Measurements from ENCODE around the gene ANKRD6. TPM values are rescaled to one million over a fixed set of nuclear protein-coding genes. Genes with fewer than 3 reads are reported as not detected.

Gene ANKRD6
- total RNA-seq, 1 experiment from 2014 or later = 2.4 TPM

- no peaks in the 10 kb centered on the region for H3K9me3 ChIP-seq (ENCODE audit: control insufficient read depth, insufficient read depth, low read depth, low read length)
- CTCF ChIA-PET = no interaction called here
- no peak for DNase-seq (ENCODE audit: low read depth, low spot score)
- H3K27ac ChIP-seq (ENCODE audit: low read length) = no peak overlapping the region
- peaks cover 2% of the 10 kb centered on the region; the same call in 1 of the 2 replicates for H3K27me3 ChIP-seq (ENCODE audit: control insufficient read depth, insufficient read depth, low read length)
- TF ChIP-seq TCF7L2 (IDR thresholded peaks at IDR 0.05; ENCODE audit: low read depth, low read length) (no peak), POLR2AphosphoS5 (IDR thresholded peaks at IDR 0.05; ENCODE audit: low read depth, low read length) (no peak), SIN3A (IDR thresholded peaks at IDR 0.05; ENCODE audit: borderline replicate concordance, insufficient read depth, low read depth, low read length) (no peak), CTCF (IDR thresholded peaks at IDR 0.05) (no peak), REST (IDR thresholded peaks at IDR 0.05; ENCODE audit: insufficient read depth in 1 of 2, low read depth in 2 of 2, low read length in 1 of 2) (no peak)
- H3K4me3 ChIP-seq (ENCODE audit: low read depth in 2 of 2, low read length in 2 of 2) = no peak overlapping the region
- POLR2A ChIA-PET = no interaction called here
- in situ Hi-C loops (cut with HindIII; ENCODE audit: low pct_unique_long_range_greater_than_20kb, low sequenced_read_pairs) (no loop called here), intact Hi-C loops (cut with micrococcal nuclease; ENCODE audit: unreplicated experiment) (no loop called here)
- no peak for ATAC-seq
- no peaks in the 10 kb centered on the region for H3K4me1 ChIP-seq (ENCODE audit: control insufficient read depth, insufficient read depth, low read length)
- no TSS peak for BruUV-seq (replicated peaks)
- H3K36me3 ChIP-seq (ENCODE audit: control insufficient read depth, insufficient read depth, low read length) = no peaks in the 10 kb centered on the region
Observed at GRCh38 chr6:89485320-89485719, 52.4 kb downstream of the ANKRD6 start.

GRCh38 chr6:89487864-89488263, 54.9 kb downstream of the ANKRD6 start:
- no peak overlapping the region for H3K4me3 ChIP-seq (ENCODE audit: low read depth in 2 of 2, low read length in 2 of 2)
- no TSS peak for BruUV-seq (replicated peaks)
- POLR2A ChIA-PET = no interaction called here
- peaks cover 2% of the 10 kb centered on the region; the same call in 1 of the 2 replicates for H3K27me3 ChIP-seq (ENCODE audit: control insufficient read depth, insufficient read depth, low read length)
- H3K9me3 ChIP-seq (ENCODE audit: control insufficient read depth, insufficient read depth, low read depth, low read length) = no peaks in the 10 kb centered on the region
- CTCF ChIA-PET = interaction anchor here (0.6 kb wide), 1 partner anchor 15 kb away, joined by 3 read pairs; no protein-coding TSS in a partner anchor
- in situ Hi-C loops (cut with HindIII; ENCODE audit: low pct_unique_long_range_greater_than_20kb, low sequenced_read_pairs) = no loop called here
- ATAC-seq (no peak), DNase-seq (ENCODE audit: low read depth, low spot score) (no peak)
- H3K27ac ChIP-seq (ENCODE audit: low read length) = no peak overlapping the region
- no peaks in the 10 kb centered on the region for H3K36me3 ChIP-seq (ENCODE audit: control insufficient read depth, insufficient read depth, low read length)
- TF ChIP-seq TCF7L2 (IDR thresholded peaks at IDR 0.05; ENCODE audit: low read depth, low read length) (no peak), CTCF (IDR thresholded peaks at IDR 0.05) (no peak), REST (IDR thresholded peaks at IDR 0.05; ENCODE audit: insufficient read depth in 1 of 2, low read depth in 2 of 2, low read length in 1 of 2) (no peak), POLR2AphosphoS5 (IDR thresholded peaks at IDR 0.05; ENCODE audit: low read depth, low read length) (no peak), SIN3A (IDR thresholded peaks at IDR 0.05; ENCODE audit: borderline replicate concordance, insufficient read depth, low read depth, low read length) (no peak)
- no peaks in the 10 kb centered on the region for H3K4me1 ChIP-seq (ENCODE audit: control insufficient read depth, insufficient read depth, low read length)
- intact Hi-C loops (cut with micrococcal nuclease; ENCODE audit: unreplicated experiment) = no loop called here
